ENCODE results near the gene MARCKSL1. TPM values are rescaled to one million over a fixed set of nuclear protein-coding genes. Genes with fewer than 3 reads are reported as not detected.
"Not testable (repeated sequence)": the region's sequence is repeated elsewhere in the genome, so short reads cannot be mapped to it uniquely, and the experiment has no call there.

MARCKSL1 gene
- total RNA-seq, 2 donors from 2014 or later: 484 to 543 TPM

- Mint-ChIP-seq H3K36me3 (ENCODE audit: low read depth) (no peaks in the 10 kb centered on the region), H3K4me1 (peaks cover 3% of the 10 kb centered on the region), H3K27ac (no peak overlapping the region), H3K4me3 (no peak overlapping the region), H3K9me3 (no peaks in the 10 kb centered on the region), H3K27me3 (ENCODE audit: insufficient read depth) (no peaks in the 10 kb centered on the region)
- no peak overlapping the region for H3K9ac ChIP-seq (ENCODE audit: extremely low read depth, low read length, poor library complexity, severe bottlenecking)
- TF ChIP-seq CTCF (conservative IDR thresholded peaks at IDR 0.05): no peak
- H3K36me3 ChIP-seq (ENCODE audit: control insufficient read depth, insufficient read depth, low read length): no peaks in the 10 kb centered on the region
- no peaks in the 10 kb centered on the region for H3K27me3 ChIP-seq (ENCODE audit: control insufficient read depth, insufficient read depth, low read length, poor library complexity, severe bottlenecking)
- H3K9me3 ChIP-seq (ENCODE audit: control insufficient read depth, low read length): no peaks in the 10 kb centered on the region
- no peak overlapping the region for H3K27ac ChIP-seq (ENCODE audit: low read depth, low read length)
- DNase-seq: peak; percentile 70
- H3K4me3 ChIP-seq (ENCODE audit: low read length): no peak overlapping the region
- WGBS, 2 experiments (ENCODE audit: insufficient coverage in 1 of 2, insufficient read length in 1 of 2): 95% methylated on average over 4 of the region's 4 CpGs; no CpG with 5 or more reads in 1 of the 2 experiments
- no peaks in the 10 kb centered on the region for H3K4me1 ChIP-seq (ENCODE audit: control insufficient read depth, insufficient read depth, low read length)
Measured at GRCh38 chr1:32286763-32287162, 49.3 kb downstream of the MARCKSL1 start.

DNA sequence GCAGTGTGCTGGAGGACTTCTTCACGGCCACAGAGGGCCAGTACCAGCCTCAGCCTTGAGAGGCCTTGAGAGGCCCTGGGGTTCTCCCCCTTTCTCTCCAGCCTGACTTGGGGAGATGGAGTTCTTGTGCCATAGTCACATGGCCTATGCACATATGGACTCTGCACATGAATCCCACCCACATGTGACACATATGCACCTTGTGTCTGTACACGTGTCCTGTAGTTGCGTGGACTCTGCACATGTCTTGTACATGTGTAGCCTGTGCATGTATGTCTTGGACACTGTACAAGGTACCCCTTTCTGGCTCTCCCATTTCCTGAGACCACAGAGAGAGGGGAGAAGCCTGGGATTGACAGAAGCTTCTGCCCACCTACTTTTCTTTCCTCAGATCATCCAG, 50.4 kb downstream of the MARCKSL1 start:
- Mint-ChIP-seq H3K27me3 (ENCODE audit: insufficient read depth) (no peaks in the 10 kb centered on the region), H3K9me3 (no peaks in the 10 kb centered on the region), H3K27ac (no peak overlapping the region), H3K4me3 (no peak overlapping the region), H3K36me3 (ENCODE audit: low read depth) (no peaks in the 10 kb centered on the region), H3K4me1 (peaks cover 3% of the 10 kb centered on the region)
- no peak for TF ChIP-seq CTCF (conservative IDR thresholded peaks at IDR 0.05)
- Histone ChIP-seq H3K4me3 (ENCODE audit: low read length) (no peak overlapping the region), H3K4me1 (ENCODE audit: control insufficient read depth, insufficient read depth, low read length) (no peaks in the 10 kb centered on the region), H3K27ac (ENCODE audit: low read depth, low read length) (no peak overlapping the region), H3K27me3 (ENCODE audit: control insufficient read depth, insufficient read depth, low read length, poor library complexity, severe bottlenecking) (no peaks in the 10 kb centered on the region), H3K36me3 (ENCODE audit: control insufficient read depth, insufficient read depth, low read length) (no peaks in the 10 kb centered on the region), H3K9me3 (ENCODE audit: control insufficient read depth, low read length) (no peaks in the 10 kb centered on the region), H3K9ac (ENCODE audit: extremely low read depth, low read length, poor library complexity, severe bottlenecking) (no peak overlapping the region)
- DNase-seq: no peak
- 90% methylated on average over 3 of the region's 3 CpGs for WGBS, 2 experiments (ENCODE audit: insufficient coverage in 1 of 2, insufficient read length in 1 of 2)

DNA sequence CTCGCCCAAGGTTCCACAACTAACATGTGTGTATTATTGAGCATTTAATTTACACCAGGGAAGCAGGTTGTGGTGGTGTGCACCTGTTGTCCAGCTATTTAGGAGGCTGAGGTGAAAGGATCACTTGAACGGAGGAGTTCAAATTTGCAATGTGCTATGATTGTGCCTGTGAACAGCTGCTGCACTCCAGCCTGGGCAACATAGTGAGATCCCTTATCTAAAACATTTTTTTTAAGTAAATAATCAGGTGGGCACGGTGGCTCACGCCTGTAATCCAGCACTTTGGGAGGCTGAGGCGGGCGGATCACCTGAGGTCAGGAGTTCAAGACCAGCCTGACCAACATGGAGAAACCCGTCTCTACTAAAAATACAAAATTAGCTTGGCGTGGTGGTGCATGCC, 51.3 kb downstream of the MARCKSL1 start:
- H3K27ac ChIP-seq (ENCODE audit: low read depth, low read length); H3K9me3 ChIP-seq (ENCODE audit: control insufficient read depth, low read length); H3K9me3 Mint-ChIP-seq; H3K27me3 Mint-ChIP-seq (ENCODE audit: insufficient read depth); H3K27me3 ChIP-seq (ENCODE audit: control insufficient read depth, insufficient read depth, low read length, poor library complexity, severe bottlenecking); H3K36me3 ChIP-seq (ENCODE audit: control insufficient read depth, insufficient read depth, low read length); DNase-seq; H3K4me1 ChIP-seq (ENCODE audit: control insufficient read depth, insufficient read depth, low read length); H3K4me3 ChIP-seq (ENCODE audit: low read length); H3K36me3 Mint-ChIP-seq (ENCODE audit: low read depth); H3K4me3 Mint-ChIP-seq; H3K9ac ChIP-seq (ENCODE audit: extremely low read depth, low read length, poor library complexity, severe bottlenecking); H3K4me1 Mint-ChIP-seq; H3K27ac Mint-ChIP-seq: not testable (repeated sequence)
- 93% methylated on average over 8 of the region's 8 CpGs; no CpG with 5 or more reads in 1 of the 2 experiments for WGBS, 2 experiments (ENCODE audit: insufficient coverage in 1 of 2, insufficient read length in 1 of 2)

Other genes starting within 250 kb of the MARCKSL1 start
- 100 to 1,000 TPM in 1 of 2 donors, 10 to 100 TPM in 1; 95.4 to 119 TPM for gene KPNA6, start 228.2 kb downstream of the MARCKSL1 start, total RNA-seq
- 10 to 100 TPM; 38.3 to 39.4 TPM for gene TXLNA, start 156.6 kb downstream of the MARCKSL1 start, total RNA-seq
- 10 to 100 TPM in 1 of 2 donors, 1 to 10 TPM in 1; 9.2 to 11.1 TPM for gene CCDC28B, start 135.6 kb downstream of the MARCKSL1 start, total RNA-seq
- 1 to 10 TPM; 4.7 to 6.3 TPM for gene IQCC, start 130.6 kb downstream of the MARCKSL1 start, total RNA-seq
- not detected for gene DCDC2B, start 127.1 kb downstream of the MARCKSL1 start, total RNA-seq
- 10 to 100 TPM; 35.1 to 35.5 TPM for gene TMEM234, start 113.9 kb downstream of the MARCKSL1 start, total RNA-seq
- 100 to 1,000 TPM; 194 to 198 TPM for gene EIF3I, start 113.8 kb downstream of the MARCKSL1 start, total RNA-seq
- 1 to 10 TPM; 1.1 to 2.9 TPM for gene FAM167B, start 89.0 kb downstream of the MARCKSL1 start, total RNA-seq
- 1 to 10 TPM; 1.8 to 4.4 TPM for gene LCK, start 85.0 kb downstream of the MARCKSL1 start, total RNA-seq
- 100 to 1,000 TPM; 150 to 160 TPM for gene HDAC1, start 44.1 kb downstream of the MARCKSL1 start, total RNA-seq
- gene FAM229A, start 26.3 kb upstream of the MARCKSL1 start, total RNA-seq: 1 to 10 TPM; 6.8 to 8.4 TPM
- 1 to 10 TPM; 3.4 to 6.4 TPM for gene TSSK3, start 26.3 kb upstream of the MARCKSL1 start, total RNA-seq
- 10 to 100 TPM; 61.7 to 68.3 TPM for gene BSDC1, start 58.2 kb upstream of the MARCKSL1 start, total RNA-seq
- 1 to 10 TPM; 2.7 to 5.0 TPM for gene ZBTB8B, start 128.8 kb upstream of the MARCKSL1 start, total RNA-seq
- gene ZBTB8A, start 203.2 kb upstream of the MARCKSL1 start, total RNA-seq: 10 to 100 TPM; 22.6 to 25.3 TPM

Data from endodermal cell (in vitro differentiated cells).